Measurements from ENCODE around the gene IFT20.

DNA sequence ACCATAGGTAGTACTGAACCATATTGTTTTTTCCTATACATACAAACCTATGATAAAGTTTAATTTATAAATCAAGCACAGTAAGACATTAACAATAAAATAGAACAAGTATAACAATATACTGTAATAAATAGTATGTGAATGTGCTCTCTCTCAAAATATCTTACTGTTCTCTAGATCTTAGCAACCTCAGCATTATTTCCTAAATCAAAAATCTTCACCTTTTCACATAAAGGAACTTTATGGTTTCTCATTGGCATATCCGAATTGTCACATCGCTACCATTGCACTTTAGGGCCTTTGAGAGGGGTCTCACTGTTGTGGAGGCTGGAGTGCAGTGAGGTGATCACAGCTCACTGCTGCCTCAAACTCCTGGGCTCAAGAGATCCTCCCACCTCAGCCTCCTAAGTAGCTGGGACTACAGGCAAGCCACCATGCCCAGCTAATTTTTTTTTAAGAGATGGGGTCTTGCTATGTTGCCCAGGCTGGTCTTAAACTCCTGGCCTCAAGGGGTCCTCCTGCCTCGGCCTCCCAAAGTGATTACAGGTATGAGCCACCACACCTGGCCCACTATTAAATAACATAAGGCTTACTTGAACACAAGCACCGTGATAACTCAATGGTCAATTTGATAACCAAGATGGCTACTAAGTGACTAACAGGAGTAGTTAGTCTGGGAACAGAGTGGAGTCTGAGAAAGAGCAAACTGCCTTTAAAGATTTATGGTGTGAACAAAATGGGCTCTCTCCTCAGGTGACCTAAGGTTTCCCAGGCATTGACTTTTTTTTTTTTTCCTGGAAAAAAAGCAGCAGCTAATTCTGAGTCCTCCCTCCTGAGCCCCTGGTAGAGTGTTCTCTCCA, 19.2 kb downstream of the IFT20 start:
- TF ChIP-seq POLR2A (IDR thresholded peaks at IDR 0.05; ENCODE audit: low read length): no peak
- TF ChIP-seq GATA1 (IDR thresholded peaks at IDR 0.05; ENCODE audit: low read depth, low read length): no peak
